Muscle layer of duodenum (tissue), 2 donors: Measurements from ENCODE around the gene PIEZO1.

Source experiments
- H3K27ac ChIP-seq: one replicate; pipeline ENCODE4 v1.7.0; 2013; ENCODE audit warnings: mild to moderate bottlenecking, low read length
- H3K27me3 ChIP-seq: one replicate; pipeline ENCODE4 v1.7.0; 2013; ENCODE audit warnings: low read depth, mild to moderate bottlenecking, control low read depth, low read length
- H3K36me3 ChIP-seq, 2 donors: one replicate each; pipeline ENCODE4 v1.7.0; 2013; ENCODE audit warnings: low read length in 2 of 2, control low read depth in 1 of 2, mild to moderate bottlenecking in 1 of 2; ENCODE audit not compliant: insufficient read depth in 2 of 2, control insufficient read depth in 1 of 2
- H3K4me1 ChIP-seq, 2 donors: one replicate each; pipeline ENCODE4 v1.7.0; 2013; ENCODE audit warnings: low read length in 2 of 2, mild to moderate bottlenecking in 2 of 2, control low read depth in 1 of 2, moderate library complexity in 1 of 2; ENCODE audit not compliant: insufficient read depth in 2 of 2, control insufficient read depth in 1 of 2
- H3K4me3 ChIP-seq, 2 donors: one replicate each; pipeline ENCODE4 v1.7.0; 2013; ENCODE audit warnings: low read length in 2 of 2, low read depth in 1 of 2, mild to moderate bottlenecking in 1 of 2
- H3K9me3 ChIP-seq, 2 donors: one replicate each; pipeline ENCODE4 v1.7.0; 2013; ENCODE audit warnings: low read length in 2 of 2, control low read depth in 1 of 2, mild to moderate bottlenecking in 1 of 2; ENCODE audit not compliant: control insufficient read depth in 1 of 2
- donor health status: healthy.

Gene PIEZO1

DNA sequence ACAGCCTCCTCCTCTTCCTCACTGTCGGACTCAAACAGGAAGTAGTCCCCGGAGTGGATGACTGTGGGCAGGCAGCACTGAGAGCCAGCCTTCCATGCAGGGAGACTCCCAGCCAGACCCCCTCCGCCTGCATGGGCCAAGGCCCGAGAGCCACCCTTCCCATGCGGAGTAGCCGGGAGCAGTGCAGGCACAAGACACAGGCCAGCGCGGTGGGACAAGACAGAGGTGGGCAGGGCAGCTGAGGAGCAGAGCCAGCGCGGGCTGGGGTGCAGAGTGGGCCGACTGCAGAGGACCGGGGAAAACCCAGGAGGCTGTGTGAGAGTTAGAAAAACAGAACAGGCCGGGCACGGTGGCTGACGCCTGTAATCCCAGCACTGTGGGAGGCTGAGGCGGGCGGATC lies 61.1 kb downstream of the PIEZO1 start:
- no peaks in the 10 kb centered on the region for H3K9me3 ChIP-seq
- H3K27me3 ChIP-seq = no peaks in the 10 kb centered on the region
- H3K27ac ChIP-seq = no peak overlapping the region
- H3K4me3 ChIP-seq = no peak overlapping the region
- H3K4me1 ChIP-seq = no peaks in the 10 kb centered on the region
- H3K36me3 ChIP-seq = peaks cover 16 to 83% of the 10 kb centered on the region in 2 donors

DNA sequence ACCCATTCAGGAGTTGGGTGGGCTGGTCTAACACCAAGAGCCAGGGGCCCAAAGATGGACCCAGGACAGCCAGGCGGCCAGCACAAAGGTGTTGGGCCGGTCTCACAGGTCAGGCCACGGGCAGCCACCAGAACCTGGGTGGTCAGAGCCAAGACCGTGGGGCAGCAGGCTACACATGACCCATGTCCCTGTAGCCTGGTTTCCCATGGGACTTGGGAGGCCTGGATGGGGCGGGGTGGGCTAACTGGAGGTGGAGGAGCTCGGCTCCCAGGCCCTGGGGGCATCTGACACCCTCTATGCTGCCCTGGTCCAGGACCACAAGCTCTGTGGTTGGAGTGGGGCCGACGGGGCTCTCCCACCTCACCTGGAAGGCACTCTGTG lies 61.5 kb downstream of the PIEZO1 start:
- peaks cover 16 to 87% of the 10 kb centered on the region in 2 donors for H3K36me3 ChIP-seq
- H3K9me3 ChIP-seq = no peaks in the 10 kb centered on the region
- no peaks in the 10 kb centered on the region for H3K4me1 ChIP-seq
- no peak overlapping the region for H3K4me3 ChIP-seq
- H3K27ac ChIP-seq = no peak overlapping the region
- H3K27me3 ChIP-seq = no peaks in the 10 kb centered on the region

DNA sequence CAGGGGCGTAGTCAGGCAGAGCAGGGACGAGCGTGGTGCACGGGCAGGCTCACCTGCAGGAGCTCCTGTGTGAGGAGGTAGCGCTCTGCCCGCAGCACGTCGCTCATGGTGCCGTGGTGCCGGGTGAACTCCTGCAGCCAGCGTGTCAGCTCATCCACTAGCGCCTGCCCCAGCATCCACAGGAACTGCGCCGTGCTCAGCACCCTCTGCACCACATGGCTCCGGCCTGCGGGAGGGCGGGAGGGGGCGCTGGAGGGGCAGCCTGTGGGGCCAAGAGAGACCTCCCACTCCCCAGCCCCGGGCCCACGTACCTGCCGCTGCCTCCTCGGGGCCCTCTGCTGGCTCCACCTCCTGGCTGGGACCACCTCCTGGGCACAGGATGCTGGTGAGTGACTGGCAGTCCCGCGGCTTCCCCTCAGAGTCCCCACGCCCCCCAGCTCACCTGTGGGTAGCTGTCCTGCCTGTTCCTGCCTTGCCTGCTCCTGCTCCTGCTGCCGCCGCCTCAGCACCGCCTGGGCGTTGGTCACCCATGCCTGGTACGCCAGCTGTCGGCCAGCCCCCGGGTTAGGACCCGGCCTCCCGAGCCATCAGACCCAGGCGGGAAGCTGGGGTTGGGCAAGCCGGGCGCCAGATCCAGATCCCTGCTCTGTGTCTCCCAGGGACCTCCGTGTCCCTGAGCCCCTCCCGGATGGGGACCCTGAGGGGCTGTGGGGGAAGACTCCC lies 62.1 kb downstream of the PIEZO1 start:
- H3K4me3 ChIP-seq = no peak overlapping the region
- no peak overlapping the region for H3K27ac ChIP-seq
- no peaks in the 10 kb centered on the region for H3K4me1 ChIP-seq
- no peaks in the 10 kb centered on the region for H3K9me3 ChIP-seq
- H3K27me3 ChIP-seq = no peaks in the 10 kb centered on the region
- H3K36me3 ChIP-seq = peaks cover 20 to 91% of the 10 kb centered on the region in 2 donors

DNA sequence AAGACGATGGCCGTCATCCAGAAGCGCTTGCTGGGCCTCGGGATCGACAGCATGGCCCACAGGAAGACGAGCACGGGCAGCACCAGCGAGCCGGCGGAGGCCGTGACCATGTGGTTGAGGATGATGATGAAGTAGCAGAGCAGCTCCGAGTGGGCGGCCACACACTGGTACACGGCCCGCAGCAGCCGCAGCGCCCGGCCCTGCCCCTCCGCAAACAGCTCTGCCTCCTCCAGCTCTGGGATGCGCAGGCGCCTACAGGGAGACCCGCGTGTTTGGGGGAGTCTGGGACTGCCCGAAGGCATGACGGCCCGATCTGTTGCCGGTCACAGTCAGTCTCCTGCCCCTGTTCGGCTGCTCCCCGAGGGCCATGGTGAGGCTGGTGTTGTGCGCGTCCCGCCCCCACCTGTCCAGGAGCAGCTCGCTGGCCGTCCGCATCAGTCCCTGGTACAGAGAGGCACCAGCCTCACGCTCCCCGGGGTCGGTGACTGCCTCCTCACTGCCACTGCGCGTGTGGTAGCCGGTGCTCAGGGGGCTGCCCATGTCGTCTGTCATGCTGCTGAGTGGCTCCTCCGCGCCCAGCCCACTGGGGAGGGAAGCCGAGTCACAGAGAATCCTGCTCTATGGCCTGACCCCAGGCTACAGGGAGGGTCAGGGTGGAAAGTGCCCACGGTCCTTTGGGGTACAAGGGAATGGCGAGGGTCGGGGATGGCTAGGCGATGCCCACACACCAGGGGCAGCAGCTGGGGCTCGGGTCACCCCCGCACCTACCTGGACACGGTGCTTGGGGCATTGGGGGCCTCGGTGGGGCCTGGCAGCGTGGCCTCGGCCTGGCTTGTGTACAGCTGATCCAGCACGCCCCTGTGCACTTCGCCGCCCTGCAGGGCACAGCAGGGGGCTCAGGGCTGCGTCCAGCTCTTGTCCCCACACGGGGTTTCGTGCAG lies 62.9 kb downstream of the PIEZO1 start:
- peaks cover 28 to 93% of the 10 kb centered on the region in 2 donors for H3K36me3 ChIP-seq
- no peaks in the 10 kb centered on the region for H3K9me3 ChIP-seq
- H3K4me3 ChIP-seq = no peak overlapping the region
- H3K27ac ChIP-seq = no peak overlapping the region
- no peaks in the 10 kb centered on the region for H3K4me1 ChIP-seq
- no peaks in the 10 kb centered on the region for H3K27me3 ChIP-seq

DNA sequence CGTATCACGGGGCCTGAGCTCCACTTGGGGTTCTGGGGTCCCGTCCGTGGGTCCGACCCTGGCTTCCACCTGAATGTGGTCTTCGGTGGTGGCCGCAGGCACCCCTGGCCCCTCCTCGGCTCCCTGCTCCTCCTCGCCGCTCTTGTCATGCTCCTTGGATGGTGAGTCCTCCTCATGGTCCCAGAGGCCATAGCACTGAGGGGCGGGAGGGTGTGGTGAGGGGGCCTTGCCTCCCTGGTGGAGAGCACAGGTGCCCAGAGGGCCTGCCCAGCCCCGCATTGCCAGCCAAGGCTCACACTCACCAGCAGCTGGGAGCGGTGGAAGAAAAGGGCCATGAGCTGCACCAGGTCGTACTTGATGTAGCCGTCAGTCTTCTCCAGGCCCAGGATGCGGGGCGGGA lies 63.8 kb downstream of the PIEZO1 start:
- Histone ChIP-seq H3K4me1 (no peaks in the 10 kb centered on the region), H3K36me3 (peaks cover 34 to 93% of the 10 kb centered on the region in 2 donors), H3K27me3 (no peaks in the 10 kb centered on the region), H3K27ac (no peak overlapping the region), H3K9me3 (no peaks in the 10 kb centered on the region), H3K4me3 (no peak overlapping the region)

DNA sequence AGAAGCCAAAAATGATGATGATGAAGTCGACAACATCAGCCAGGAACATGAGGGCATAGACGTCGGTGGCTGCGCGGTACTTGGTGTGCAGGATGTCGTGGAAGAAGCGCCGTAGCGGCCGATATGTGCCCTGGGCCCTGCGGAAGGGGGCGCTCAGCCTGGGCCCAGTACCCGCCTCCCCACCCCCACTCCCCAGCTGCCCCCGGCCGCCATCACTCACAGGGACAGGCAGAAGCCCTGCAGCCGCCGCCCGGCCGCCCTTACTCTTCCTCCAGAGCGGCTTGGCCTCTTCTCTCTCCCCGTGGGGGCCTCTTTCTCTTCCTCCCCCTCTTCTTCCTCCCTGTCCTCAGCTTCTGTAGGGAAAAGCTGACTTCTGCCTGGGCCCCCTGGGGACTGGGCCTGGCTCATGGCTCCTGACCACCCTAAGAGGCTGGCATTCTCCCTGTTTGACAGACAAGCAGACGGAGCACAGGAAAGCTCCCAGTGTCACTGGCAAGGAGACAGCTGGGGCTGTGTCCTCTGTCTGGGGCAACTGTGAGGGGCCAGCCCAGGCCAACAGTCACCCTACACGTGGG lies 64.5 kb downstream of the PIEZO1 start:
- Histone ChIP-seq H3K4me3 (no peak overlapping the region), H3K27ac (no peak overlapping the region), H3K36me3 (peaks cover 36 to 93% of the 10 kb centered on the region in 2 donors), H3K27me3 (no peaks in the 10 kb centered on the region), H3K4me1 (no peaks in the 10 kb centered on the region), H3K9me3 (no peaks in the 10 kb centered on the region)

DNA sequence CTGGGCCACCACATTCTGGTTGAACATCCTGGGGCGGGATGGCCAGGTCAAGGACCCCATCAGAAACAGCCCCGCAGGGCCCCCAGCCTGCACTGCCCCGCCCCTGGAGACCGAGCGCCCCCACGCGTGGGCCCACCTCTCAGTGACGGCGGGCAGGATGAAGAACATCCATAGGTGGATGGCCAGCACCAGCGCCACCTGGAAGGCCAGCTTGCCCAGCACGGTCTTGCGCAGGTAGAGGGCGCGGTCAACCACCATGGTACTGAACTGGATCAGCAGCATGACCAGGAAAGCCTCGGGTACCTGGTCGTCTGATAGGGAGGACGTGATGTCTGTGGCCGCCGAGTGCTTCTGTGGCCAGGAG lies 65.1 kb downstream of the PIEZO1 start:
- Histone ChIP-seq H3K4me3 (no peak overlapping the region), H3K9me3 (no peaks in the 10 kb centered on the region), H3K4me1 (no peaks in the 10 kb centered on the region), H3K27ac (no peak overlapping the region), H3K27me3 (no peaks in the 10 kb centered on the region), H3K36me3 (peaks cover 31 to 93% of the 10 kb centered on the region in 2 donors)

DNA sequence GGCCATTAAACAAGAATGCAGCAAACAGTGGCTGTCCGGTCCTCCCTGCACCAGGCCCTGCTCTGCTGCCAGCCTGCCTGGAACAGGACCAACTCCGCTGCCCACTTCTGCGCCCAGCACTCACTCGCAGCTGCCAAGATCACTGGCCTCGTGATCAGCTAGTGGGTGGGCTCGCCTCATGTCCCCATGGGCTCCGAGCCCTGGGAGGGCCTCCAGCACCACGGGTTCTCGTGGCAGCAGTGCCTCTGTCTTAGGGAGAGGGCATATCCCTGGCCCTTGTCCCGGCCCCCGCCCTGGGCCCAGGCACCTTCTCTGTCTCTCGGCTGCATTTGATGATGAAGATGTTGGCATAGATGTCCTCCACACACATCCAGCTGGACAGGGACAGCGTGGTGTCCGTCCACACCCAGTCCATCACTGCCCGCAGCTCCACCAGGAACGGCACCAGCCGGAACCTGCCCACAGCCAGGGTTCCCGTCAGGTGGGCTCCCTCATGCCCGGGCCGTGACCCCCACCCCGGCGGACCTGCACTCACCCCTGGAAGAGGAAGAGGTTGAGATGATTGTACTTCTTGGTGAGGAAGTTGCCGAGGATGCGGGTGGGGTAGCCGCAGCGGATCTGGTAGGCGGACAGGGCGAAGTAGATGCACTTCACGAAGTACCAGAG lies 65.6 kb downstream of the PIEZO1 start:
- Histone ChIP-seq H3K9me3 (no peaks in the 10 kb centered on the region), H3K4me3 (no peak overlapping the region), H3K27me3 (no peaks in the 10 kb centered on the region), H3K27ac (no peak overlapping the region), H3K36me3 (peaks cover 31 to 93% of the 10 kb centered on the region in 2 donors), H3K4me1 (no peaks in the 10 kb centered on the region)

DNA sequence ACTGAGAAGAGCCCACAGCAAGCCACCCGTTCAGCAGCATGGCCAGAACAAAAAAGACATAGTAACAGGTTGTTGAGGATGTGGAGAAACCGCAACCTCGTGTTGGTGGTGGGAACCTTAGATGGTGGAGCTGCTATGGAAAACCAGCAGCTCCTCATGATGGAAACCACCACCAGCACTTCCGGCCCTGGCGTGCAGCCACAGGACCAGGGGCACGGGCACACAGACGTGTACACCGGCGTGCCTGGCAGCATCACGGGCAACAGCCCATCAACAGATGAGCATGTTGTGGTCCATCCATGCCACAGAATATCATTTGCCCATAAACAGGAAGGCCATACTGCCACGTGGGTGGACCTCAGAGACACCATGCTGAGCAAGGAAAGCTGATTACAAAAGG lies 66.8 kb downstream of the PIEZO1 start:
- no peak overlapping the region for H3K27ac ChIP-seq
- no peaks in the 10 kb centered on the region for H3K27me3 ChIP-seq
- no peak overlapping the region for H3K4me3 ChIP-seq
- no peaks in the 10 kb centered on the region for H3K4me1 ChIP-seq
- no peaks in the 10 kb centered on the region for H3K9me3 ChIP-seq
- peaks cover 31 to 97% of the 10 kb centered on the region in 2 donors for H3K36me3 ChIP-seq

DNA sequence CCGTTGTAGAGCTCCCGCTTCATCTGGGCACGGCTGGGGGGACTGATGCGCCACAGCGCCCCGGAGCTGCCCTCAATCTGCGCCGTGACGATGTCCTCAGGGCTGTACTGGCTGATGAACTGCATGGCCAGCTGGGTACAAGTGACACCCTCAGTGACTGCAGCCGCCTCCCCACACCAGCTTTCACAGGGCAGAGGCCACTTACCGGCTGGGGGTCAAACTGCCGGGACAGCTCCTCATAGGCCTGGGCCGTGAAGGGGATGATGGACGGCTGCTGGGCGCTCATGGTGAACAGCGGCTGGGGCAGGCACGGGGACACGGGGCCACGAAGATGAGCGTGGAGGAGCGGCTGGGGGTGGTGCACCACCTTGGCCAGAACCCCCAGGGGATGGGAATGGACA lies 68.4 kb downstream of the PIEZO1 start:
- H3K36me3 ChIP-seq = peaks cover 31 to 83% of the 10 kb centered on the region in 2 donors
- H3K4me1 ChIP-seq = no peaks in the 10 kb centered on the region
- H3K9me3 ChIP-seq = no peaks in the 10 kb centered on the region
- H3K4me3 ChIP-seq = no peak overlapping the region
- no peak overlapping the region for H3K27ac ChIP-seq
- H3K27me3 ChIP-seq = no peaks in the 10 kb centered on the region

DNA sequence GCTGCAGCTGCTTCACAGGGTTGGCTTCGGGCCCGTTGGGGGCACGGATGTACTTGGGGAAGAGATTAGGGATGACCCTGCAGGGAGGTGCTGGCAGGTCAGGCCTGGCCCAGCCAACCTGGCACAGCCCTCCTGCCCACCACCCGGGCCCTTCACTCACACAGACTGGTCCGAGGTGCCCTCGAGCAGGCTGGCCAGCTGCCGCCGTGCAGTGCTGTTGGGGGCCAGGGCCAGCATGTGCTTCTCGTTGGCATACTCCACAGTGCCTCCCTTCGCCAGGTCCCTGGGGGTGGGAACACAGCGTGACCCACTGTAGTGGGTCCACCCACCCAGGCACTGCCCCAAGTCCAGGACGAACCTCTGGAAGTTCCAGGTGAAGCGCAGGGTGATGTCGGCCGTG lies 68.8 kb downstream of the PIEZO1 start:
- Histone ChIP-seq H3K36me3 (peaks cover 31 to 79% of the 10 kb centered on the region in 2 donors), H3K4me3 (no peak overlapping the region), H3K9me3 (no peaks in the 10 kb centered on the region), H3K4me1 (no peaks in the 10 kb centered on the region), H3K27ac (no peak overlapping the region), H3K27me3 (no peaks in the 10 kb centered on the region)
